Measurements from ENCODE around the gene DYNLT3. TPM values are rescaled to one million over a fixed set of nuclear protein-coding genes. Genes with fewer than 3 reads are reported as not detected.

DYNLT3 gene
- total and polyA plus RNA-seq, 2 of the 13 experiments (the other 11 are each of a cell fraction or from before 2014, with no cell fraction given) = 5.4 to 6.1 TPM

DNA sequence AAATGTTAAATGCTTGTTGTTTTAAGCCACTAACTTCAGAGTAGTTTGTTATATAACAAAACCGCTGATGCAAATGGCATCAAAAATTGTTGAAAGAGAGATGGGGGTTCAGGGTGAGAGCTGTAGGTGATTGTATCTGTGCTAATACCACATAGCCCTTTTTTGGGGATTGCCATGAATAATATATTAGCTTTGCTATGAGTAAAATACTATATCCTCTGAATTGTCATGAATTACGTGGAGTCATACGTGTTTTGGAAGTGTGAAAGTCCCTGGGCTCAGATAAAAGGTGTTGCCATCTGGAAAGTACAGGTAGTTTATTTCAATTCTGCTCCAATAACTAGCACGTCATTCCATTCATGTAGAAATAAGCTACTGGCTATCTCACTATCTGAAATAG is 30.6 kb downstream of the DYNLT3 start:
- Histone ChIP-seq H3K4me1 (ENCODE audit: insufficient read depth, low read length) (no peaks in the 10 kb centered on the region), H3K4me2 (ENCODE audit: low read depth, low read length) (no peak overlapping the region), H3K79me2 (ENCODE audit: insufficient read depth, low read length) (no peaks in the 10 kb centered on the region), H2AFZ (ENCODE audit: low read length) (no peak overlapping the region), H3K9ac (ENCODE audit: insufficient read depth, low read depth, low read length) (no peak overlapping the region), H3K4me3 (replicated peaks in 1 of 3; ENCODE audit: insufficient read depth in 1 of 3, low read depth in 2 of 3, low read length in 3 of 3) (no peak overlapping the region), H4K20me1 (ENCODE audit: insufficient read depth, low read length) (no peaks in the 10 kb centered on the region), H3K27me3 (ENCODE audit: control insufficient read depth in 1 of 2, insufficient read depth in 2 of 2, low read length in 2 of 2) (no peaks in the 10 kb centered on the region), H3K36me3 (replicated peaks in 1 of 2; ENCODE audit: control insufficient read depth in 1 of 2, insufficient read depth in 2 of 2, low read length in 2 of 2) (no peaks in the 10 kb centered on the region), H3K27ac (ENCODE audit: extremely low read length, insufficient read depth, low read length) (no peak overlapping the region), H3K9me3 (ENCODE audit: low read length) (no peaks in the 10 kb centered on the region)
- ChIA-PET POLR2A (no interaction called here), CTCF (ENCODE audit: low intra/inter-chr PET ratio, low total read pairs) (no interaction called here)
- FAIRE-seq (no peak), DNase-seq (ENCODE audit: low spot score) (no peak), ATAC-seq (no peak)
- in situ Hi-C loops (cut with HindIII; ENCODE audit: extremely low pct_ligation_motif_present, low pct_unique_long_range_greater_than_20kb) = no loop called here
- TF ChIP-seq, protein P1, sequence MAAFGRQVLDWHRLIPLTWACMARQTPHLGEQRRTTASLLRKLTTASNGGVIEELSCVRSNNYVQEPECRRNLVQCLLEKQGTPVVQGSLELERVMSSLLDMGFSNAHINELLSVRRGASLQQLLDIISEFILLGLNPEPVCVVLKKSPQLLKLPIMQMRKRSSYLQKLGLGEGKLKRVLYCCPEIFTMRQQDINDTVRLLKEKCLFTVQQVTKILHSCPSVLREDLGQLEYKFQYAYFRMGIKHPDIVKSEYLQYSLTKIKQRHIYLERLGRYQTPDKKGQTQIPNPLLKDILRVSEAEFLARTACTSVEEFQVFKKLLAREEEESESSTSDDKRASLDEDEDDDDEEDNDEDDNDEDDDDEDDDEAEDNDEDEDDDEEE (CRISPR knock-in tag; IDR thresholded peaks at IDR 0.05) = no peak
- no peak for TF ChIP-seq NR2F6 (IDR thresholded peaks at IDR 0.05)
- no peak for TF ChIP-seq NR2F6 (CRISPR knock-in tag; IDR thresholded peaks at IDR 0.05)
- TF ChIP-seq WIZ (CRISPR knock-in tag; IDR thresholded peaks at IDR 0.05) = no peak
- TF ChIP-seq FOXK1 (CRISPR knock-in tag; IDR thresholded peaks at IDR 0.05; ENCODE audit: borderline replicate concordance, low read depth) = no peak
- intact Hi-C loops (cut with micrococcal nuclease; ENCODE audit: unreplicated experiment) = no loop called here
- 0% methylated on average over 4 of the region's 4 CpGs for WGBS (ENCODE audit: low lambda C conversion rate)
- no TSS peak for BruUV-seq (replicated peaks)

DNA sequence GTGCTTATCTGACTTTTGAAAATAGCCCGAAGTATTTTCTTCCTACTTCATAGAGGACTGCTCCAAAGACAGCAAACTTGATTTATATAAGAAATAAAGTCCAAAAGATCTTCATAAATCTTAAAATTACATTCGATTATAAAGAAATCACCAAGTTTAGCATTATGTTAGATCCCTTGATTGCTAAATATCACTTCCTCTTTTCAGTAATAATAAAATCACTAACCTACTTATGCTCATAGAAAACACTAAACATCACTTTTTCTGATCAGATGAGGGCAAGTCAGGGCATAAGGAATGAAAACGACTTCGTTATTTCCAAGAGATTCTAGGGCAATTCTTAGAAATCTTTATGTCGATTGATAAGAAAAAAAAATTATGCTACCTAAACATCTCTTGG is 32.0 kb downstream of the DYNLT3 start:
- POLR2A ChIA-PET = no interaction called here
- no peaks in the 10 kb centered on the region for H3K27me3 ChIP-seq (ENCODE audit: control insufficient read depth in 1 of 2, insufficient read depth in 2 of 2, low read length in 2 of 2)
- no peak overlapping the region for H3K27ac ChIP-seq (ENCODE audit: extremely low read length, insufficient read depth, low read length)
- H3K4me3 ChIP-seq (replicated peaks in 1 of 3; ENCODE audit: insufficient read depth in 1 of 3, low read depth in 2 of 3, low read length in 3 of 3) = no peak overlapping the region
- no peaks in the 10 kb centered on the region for H4K20me1 ChIP-seq (ENCODE audit: insufficient read depth, low read length)
- CTCF ChIA-PET (ENCODE audit: low intra/inter-chr PET ratio, low total read pairs) = no interaction called here
- no peaks in the 10 kb centered on the region for H3K36me3 ChIP-seq (replicated peaks in 1 of 2; ENCODE audit: control insufficient read depth in 1 of 2, insufficient read depth in 2 of 2, low read length in 2 of 2)
- no TSS peak for BruUV-seq (replicated peaks)
- in situ Hi-C loops (cut with HindIII; ENCODE audit: extremely low pct_ligation_motif_present, low pct_unique_long_range_greater_than_20kb) (no loop called here), intact Hi-C loops (cut with micrococcal nuclease; ENCODE audit: unreplicated experiment) (no loop called here)
- no peaks in the 10 kb centered on the region for H3K4me1 ChIP-seq (ENCODE audit: insufficient read depth, low read length)
- ATAC-seq (no peak), DNase-seq (ENCODE audit: low spot score) (no peak), FAIRE-seq (no peak)
- no peak overlapping the region for H3K9ac ChIP-seq (ENCODE audit: insufficient read depth, low read depth, low read length)
- no peak for TF ChIP-seq ZNF382 (CRISPR knock-in tag; IDR thresholded peaks at IDR 0.05; ENCODE audit: borderline replicate concordance)
- TF ChIP-seq ZNF296 (CRISPR knock-in tag; conservative IDR thresholded peaks at IDR 0.05) = no peak
- TF ChIP-seq, protein P2, sequence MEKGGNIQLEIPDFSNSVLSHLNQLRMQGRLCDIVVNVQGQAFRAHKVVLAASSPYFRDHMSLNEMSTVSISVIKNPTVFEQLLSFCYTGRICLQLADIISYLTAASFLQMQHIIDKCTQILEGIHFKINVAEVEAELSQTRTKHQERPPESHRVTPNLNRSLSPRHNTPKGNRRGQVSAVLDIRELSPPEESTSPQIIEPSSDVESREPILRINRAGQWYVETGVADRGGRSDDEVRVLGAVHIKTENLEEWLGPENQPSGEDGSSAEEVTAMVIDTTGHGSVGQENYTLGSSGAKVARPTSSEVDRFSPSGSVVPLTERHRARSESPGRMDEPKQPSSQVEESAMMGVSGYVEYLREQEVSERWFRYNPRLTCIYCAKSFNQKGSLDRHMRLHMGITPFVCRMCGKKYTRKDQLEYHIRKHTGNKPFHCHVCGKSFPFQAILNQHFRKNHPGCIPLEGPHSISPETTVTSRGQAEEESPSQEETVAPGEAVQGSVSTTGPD (CRISPR knock-in tag; IDR thresholded peaks at IDR 0.05) = no peak
- TF ChIP-seq SPEN (CRISPR knock-in tag; IDR thresholded peaks at IDR 0.05; ENCODE audit: low read depth) = no peak
- TF ChIP-seq, protein P3, sequence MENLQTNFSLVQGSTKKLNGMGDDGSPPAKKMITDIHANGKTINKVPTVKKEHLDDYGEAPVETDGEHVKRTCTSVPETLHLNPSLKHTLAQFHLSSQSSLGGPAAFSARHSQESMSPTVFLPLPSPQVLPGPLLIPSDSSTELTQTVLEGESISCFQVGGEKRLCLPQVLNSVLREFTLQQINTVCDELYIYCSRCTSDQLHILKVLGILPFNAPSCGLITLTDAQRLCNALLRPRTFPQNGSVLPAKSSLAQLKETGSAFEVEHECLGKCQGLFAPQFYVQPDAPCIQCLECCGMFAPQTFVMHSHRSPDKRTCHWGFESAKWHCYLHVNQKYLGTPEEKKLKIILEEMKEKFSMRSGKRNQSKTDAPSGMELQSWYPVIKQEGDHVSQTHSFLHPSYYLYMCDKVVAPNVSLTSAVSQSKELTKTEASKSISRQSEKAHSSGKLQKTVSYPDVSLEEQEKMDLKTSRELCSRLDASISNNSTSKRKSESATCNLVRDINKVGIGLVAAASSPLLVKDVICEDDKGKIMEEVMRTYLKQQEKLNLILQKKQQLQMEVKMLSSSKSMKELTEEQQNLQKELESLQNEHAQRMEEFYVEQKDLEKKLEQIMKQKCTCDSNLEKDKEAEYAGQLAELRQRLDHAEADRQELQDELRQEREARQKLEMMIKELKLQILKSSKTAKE (CRISPR knock-in tag; IDR thresholded peaks at IDR 0.05; ENCODE audit: borderline replicate concordance) = no peak
- TF ChIP-seq, protein P4, sequence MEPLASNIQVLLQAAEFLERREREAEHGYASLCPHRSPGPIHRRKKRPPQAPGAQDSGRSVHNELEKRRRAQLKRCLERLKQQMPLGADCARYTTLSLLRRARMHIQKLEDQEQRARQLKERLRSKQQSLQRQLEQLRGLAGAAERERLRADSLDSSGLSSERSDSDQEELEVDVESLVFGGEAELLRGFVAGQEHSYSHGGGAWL (CRISPR knock-in tag; IDR thresholded peaks at IDR 0.05) = no peak
- TF ChIP-seq, protein P5, sequence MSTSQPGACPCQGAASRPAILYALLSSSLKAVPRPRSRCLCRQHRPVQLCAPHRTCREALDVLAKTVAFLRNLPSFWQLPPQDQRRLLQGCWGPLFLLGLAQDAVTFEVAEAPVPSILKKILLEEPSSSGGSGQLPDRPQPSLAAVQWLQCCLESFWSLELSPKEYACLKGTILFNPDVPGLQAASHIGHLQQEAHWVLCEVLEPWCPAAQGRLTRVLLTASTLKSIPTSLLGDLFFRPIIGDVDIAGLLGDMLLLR (CRISPR knock-in tag; IDR thresholded peaks at IDR 0.05) = no peak
- no peak for TF ChIP-seq ZNF563 (CRISPR knock-in tag; IDR thresholded peaks at IDR 0.05)
- no peak for TF ChIP-seq XBP1 (CRISPR knock-in tag; IDR thresholded peaks at IDR 0.05)
- no peak for TF ChIP-seq NFE2 (CRISPR knock-in tag; IDR thresholded peaks at IDR 0.05)
- 2% methylated on average over 5 of the region's 5 CpGs for WGBS (ENCODE audit: low lambda C conversion rate)
- H2AFZ ChIP-seq (ENCODE audit: low read length) = no peak overlapping the region
- no peaks in the 10 kb centered on the region for H3K9me3 ChIP-seq (ENCODE audit: low read length)
- H3K4me2 ChIP-seq (ENCODE audit: low read depth, low read length) = no peak overlapping the region
- no peaks in the 10 kb centered on the region for H3K79me2 ChIP-seq (ENCODE audit: insufficient read depth, low read length)

Data from HepG2 (cell line).